DMS114 treated with DMSO at 0.1 percent for 48 hours (cell line): Measurements from ENCODE around the gene LATS2.

Experiments
- DNase-seq: peaks from one replicate; lab custom pipeline; 2025; ENCODE audit not compliant: unreplicated experiment; lab: John Stamatoyannopoulos, UW

LATS2 gene

DNA sequence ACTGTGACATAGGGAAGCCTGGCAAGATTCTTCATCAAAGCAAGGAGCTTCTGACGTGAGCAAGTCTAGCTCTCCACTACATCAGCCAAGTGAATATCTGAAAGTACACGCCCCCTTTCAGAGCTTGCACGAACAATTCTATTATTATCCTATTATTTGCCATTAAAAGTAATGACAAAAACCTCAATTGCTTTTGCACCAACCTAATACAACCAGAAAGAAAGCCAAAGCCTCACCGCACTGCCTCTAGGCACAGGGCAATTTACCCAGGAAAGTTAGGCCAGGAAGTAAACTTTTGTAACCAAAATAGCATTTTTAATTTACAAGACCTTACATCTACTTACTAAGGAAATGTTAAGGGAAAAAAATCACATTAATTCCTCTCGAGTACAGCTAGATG lies 41.2 kb downstream of the LATS2 start:
- no peak for DNase-seq

DNA sequence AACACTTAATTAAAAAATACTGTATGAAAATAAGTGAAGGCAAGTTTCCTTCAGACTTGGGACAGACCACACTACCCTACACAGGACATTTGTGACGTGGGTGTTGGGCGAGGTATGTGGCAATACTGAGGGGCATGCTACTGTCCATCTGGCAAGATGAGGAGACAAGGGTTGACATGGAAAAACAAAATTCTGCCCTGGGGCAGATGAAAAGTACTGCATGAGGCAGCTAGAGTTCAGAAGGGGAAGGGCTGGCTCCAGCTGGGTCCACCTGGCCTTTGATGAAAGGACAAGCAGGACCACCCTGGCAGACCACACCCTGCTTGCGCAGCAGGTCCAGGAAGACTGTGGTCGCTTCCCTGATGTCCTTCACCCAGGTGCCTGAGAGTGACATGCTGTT lies 43.2 kb downstream of the LATS2 start:
- no peak for DNase-seq

DNA sequence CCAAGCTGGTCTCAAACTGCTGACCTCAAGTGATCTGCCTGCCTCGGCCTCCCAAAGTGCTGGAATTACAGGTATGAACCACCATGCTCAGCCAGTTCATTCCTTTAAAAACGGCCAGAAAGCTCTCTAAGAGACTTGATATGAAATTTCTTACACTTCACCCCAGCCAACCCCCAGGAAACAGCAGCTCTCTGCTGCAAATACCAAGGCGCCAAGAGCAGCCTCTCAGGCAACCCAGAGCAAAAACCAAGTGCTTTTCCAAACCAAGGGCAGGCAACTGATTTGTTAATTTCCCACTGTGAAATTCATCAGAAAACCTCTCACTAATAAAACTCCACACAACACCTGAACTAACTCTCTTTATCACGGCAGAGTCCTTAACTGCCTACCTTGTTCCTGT lies 44.9 kb downstream of the LATS2 start:
- DNase-seq: no peak

DNA sequence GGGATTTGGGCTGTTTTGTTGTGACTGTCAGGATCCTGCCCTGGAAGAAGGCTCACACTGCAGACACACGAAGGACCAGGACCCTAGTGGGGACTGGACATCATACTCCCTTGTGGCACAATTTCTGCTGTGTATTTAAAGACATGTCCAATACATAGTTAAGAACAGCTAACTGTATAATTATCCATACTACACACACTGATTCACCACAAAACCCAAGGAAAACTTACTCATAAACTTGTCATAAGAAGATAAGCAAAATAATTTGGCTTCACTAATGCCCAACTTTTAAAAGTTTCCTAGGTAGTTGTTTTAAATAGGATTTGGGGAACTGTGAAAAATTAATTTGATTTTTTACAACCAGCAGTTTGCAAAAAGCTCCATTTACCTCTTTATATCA lies 46.1 kb downstream of the LATS2 start:
- no peak for DNase-seq

DNA sequence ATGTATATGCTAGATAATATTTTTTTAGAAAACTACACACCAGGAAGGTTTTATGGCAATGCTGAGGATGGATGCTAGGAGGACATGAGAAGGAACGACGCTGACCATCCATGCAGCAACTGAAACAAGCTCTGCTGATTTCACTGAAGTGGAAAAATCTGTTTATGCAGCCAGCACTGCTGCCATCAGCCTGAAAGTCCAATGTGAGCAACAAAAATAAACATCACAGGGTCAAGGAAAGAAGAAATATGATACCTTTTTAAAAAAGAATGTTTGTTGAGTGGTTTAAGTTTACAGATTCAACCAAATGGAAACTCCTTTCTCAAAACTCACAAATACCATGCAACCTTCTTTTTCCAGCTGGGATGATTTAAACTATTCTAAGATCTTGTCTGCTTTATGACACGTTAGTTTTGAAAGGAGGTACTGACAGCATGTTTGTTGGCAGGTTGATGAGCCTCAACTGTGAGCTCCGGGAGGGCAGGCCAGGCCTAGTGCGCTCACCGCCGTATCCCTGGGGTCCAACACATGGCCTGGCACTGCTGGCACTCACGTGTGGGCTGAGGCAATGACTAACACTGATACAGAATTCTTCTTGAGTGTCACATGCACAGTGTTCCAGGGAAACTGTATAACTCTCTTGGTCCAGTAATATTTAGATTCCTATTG lies 46.8 kb downstream of the LATS2 start:
- no peak for DNase-seq

DNA sequence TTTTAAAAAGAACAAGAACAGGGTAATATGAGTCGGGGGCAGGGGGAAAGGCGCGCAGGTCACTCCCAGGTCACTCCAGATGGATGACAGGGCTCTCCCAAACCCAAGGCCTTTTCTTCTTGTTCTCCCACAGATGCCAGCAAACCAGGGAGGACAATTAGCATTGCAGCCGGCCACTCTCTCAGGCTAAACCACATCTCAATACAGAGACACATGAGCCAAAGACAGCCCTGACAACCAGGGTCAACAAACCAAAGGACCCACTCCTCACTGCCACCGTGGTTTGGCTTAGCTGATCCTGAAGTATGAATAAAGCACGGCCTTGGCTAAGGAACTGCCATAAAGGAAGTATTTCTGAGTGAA lies 47.3 kb downstream of the LATS2 start:
- DNase-seq: no peak

DNA sequence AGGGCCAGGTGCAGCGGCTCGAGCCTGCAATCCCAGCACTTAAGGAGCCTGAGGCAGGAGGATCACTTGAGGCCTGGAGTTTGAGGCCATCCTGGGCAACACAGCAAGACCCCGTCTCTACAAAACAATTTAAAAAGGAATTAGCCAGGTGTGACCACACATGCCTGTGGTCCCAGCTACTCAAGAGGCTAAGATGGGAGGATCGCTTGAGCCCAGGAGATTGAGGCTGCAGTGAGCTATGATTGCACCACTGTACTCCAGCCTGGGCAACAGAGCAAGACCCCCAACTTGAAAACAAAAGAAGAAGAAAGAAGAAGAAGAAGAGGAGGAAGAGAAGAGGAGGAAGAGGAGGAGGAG lies 47.7 kb downstream of the LATS2 start:
- DNase-seq: no peak

DNA sequence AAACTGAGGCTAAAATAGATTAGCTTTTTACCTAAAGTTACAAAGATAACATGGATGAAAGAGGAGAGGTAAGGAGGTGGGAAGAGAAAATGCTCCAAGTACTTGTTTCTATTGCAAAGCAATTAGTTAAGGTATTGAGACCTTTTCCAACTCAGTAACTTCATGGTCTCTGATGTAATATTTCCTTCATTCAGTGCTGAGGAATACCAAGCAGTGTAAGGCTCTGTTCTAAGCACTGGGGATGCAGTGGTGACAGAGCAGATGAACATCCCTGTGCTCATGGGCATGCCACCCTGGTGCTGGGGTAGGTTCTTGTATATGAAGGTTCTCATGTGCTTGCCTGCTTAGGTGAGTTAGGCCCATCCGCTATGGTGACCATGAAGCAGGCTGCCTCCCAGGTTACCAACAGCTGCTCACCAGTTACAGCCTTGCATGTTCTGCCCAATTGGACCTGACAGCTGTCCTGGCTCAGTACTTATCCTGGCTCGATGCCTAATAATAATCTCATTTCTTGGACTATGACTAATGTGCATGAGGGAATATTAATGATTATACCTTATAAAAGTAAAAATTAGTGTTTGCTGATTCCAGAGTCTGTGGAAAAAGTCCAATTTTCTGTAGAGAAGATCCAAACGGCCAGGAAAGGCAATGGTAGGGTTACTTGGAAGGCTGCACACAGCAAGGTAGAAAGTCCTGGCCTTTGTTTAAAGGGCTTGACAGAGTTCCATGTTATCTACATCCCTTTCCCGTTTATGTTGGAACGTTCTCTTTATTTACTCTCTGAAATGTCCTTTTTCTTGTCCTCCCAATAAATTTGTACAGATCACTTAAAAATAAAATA lies 48.3 kb downstream of the LATS2 start:
- DNase-seq: no peak

DNA sequence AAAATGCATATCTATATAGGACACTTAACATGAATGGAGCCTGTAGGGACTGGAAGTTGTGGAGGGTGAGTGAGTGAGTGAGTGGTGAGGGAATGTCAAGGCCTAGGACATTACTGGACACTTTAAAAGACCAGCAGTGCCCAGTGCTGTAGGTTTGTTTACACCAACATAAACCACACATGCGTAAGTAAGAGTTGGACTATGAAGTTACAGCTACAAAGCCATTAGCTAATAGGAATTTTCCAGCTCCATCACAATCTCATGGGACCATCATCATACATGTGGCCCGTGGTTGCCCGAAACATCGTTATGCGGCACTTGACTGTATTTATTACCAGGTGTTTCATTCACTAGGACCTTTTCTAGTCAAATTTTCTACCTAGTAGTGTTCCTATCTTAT lies 49.2 kb downstream of the LATS2 start:
- DNase-seq: no peak

DNA sequence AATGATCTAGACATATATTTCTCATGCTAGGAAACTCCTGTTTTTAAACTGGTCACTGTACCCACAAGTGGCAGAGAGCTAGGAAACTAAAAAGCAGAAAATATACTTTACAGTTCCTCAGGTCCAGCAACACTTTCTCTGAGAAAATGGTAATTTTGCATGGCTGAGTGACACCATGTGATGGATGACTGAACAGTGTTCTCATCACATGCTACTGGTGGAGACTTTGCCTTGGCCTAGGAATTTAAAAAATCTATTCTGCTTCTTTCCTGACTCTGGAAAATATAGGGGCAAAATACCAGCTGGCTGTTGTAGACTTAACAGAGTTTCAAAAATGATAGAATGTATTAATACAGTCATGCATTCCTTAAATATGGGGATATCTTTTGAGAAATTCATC lies 50.0 kb downstream of the LATS2 start:
- no peak for DNase-seq

DNA sequence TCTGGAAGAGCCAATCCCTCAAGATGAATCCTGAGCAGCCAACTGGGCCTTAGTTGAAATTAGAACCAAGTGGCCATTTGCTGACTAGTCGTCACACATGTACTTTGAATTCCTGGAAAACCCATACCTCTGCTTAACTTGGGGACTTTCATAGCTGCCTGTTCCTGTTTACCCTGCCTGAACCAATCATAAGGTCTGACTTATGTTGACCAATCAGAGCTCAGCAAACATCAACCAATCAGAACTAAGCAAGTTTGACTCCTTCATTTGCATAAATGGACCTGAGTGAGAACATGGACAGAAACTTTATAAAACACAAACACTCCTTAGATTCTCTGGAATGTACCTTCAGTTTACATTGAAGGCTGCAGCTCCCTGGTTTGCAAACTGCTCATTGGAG lies 50.8 kb downstream of the LATS2 start:
- DNase-seq: no peak

DNA sequence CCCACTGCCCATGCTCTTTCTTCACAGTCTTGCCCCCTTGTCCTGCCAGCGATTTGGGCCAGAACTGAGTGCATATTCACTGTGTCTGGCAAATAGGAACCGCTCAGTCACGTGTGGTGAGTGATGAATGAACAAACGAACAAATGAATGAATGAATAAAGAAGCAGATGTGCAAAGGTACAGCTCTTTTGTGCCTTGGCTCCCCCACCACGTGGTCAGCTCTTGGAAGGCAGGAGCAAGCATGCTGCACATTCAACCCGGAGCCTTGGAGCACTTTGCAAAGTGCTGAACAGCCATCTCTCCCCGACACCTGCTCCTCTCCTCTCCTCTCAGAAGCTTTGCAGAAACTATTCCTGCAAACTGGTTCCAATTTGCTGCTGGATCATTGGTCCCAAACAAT lies 52.4 kb downstream of the LATS2 start:
- DNase-seq: no peak

DNA sequence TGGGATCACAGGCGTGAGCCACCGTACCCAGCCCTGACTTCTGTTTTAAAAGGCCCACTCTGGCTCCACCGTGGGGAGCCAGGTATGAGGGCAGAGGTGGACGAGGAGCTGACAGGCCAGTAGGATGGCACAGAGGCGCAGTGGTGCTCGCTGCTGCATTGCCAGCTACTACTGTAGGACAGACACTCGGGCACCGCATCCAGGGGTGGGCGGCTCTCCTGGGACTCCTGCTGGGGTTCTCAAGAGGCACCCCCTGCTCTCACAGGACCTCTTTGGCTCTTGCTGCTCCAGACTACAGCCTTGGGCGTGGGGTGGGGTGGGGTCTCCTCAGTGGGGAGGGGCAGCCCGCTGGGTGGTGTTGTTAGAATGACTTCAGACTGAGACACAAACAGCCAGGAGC lies 53.4 kb downstream of the LATS2 start:
- no peak for DNase-seq

DNA sequence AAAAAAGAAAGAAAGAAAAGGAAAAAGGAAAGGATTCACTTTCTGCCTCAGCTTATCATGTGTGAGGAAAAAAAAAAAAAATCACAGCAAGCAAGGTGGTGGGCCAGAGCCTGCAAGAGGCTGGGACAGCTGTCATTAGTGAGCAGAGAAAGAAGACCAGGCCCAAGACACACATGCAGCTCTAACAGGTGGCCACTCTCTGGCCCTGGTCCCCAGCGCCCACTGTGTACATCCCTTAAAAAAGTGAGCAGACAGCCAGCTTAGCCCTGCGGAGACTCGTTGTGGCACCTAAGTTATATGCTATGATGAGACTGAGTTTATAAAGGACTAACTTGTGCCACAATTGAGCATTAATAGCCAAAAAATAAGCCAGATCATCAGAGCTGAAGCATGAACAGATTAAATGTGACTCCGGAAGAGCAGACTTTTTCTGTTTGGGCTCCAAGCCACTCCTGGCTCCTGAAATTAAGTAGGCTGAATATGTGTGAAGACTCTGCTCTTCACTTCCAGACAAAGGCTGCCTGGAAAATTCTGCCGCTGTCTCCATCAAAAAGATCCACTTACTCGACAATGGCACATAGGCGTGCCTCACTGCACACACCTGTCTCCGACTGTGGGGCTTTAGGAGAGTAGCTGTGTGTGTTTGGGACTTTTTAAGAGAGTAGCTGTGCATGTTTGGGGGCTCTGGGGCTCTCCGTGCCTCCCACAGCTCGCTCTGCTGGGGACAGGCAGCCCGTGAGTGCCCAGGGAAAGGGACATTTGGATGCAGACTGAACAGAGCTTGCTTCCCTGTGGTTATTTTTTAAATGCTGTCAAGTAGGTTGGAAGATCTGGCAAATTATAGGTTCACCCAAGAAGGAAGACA lies 55.0 kb downstream of the LATS2 start:
- DNase-seq: no peak

DNA sequence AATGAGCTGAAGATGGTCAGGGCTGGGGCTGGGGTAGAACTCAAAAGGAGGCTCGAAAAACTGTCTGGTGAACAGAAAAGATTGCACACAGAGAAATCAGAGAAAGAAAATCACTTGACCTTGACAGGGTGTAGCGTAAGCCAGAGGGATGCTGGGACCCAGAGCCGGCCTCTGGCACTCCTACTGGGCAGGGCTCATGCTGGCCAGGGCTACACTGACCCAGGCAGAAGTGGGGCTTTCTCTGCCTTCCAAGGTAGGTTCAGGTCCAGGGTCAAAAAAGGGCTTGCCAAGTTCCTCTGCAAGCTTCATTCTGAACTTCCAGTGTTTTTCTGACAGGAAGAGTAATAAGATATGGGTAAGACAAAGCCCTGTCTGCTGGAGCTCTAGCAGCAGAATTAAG lies 56.2 kb downstream of the LATS2 start:
- no peak for DNase-seq

DNA sequence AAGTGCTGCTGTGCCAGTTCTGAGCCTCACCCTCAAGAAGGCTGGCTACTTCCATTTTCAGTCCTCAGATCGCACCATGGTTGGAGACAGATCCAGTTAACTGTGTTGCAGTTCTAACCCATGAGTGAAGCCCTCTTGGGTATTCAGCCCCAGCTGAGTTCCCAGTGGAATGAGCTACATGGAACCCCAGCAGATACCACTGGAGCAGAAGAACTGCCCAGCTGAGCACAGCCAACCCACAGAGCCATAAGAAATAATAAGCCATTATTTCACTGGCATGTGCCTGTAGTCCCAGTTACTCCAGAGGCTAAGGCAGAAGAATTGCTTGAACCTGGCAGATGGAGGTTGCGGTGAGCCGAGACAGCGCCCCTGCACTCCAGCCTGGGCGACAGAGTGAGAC lies 59.9 kb downstream of the LATS2 start:
- DNase-seq: no peak

DNA sequence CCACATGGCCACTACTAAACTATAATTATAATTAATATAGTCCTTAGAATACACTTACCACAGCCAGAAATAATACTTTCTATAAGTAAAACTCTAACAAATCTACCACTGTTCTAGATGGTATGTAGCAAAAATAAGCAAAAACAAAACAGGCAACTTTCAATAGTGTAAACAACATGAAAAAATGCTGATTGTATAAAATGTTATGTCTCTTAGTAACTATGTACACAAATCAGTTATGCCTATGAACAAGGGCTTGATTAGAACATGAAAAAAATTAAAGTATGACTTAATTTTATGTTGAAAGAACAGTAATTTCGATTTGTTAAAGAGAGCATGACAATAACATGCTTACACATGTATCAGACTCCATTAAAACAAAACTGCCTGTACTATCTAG lies 60.7 kb downstream of the LATS2 start:
- no peak for DNase-seq

DNA sequence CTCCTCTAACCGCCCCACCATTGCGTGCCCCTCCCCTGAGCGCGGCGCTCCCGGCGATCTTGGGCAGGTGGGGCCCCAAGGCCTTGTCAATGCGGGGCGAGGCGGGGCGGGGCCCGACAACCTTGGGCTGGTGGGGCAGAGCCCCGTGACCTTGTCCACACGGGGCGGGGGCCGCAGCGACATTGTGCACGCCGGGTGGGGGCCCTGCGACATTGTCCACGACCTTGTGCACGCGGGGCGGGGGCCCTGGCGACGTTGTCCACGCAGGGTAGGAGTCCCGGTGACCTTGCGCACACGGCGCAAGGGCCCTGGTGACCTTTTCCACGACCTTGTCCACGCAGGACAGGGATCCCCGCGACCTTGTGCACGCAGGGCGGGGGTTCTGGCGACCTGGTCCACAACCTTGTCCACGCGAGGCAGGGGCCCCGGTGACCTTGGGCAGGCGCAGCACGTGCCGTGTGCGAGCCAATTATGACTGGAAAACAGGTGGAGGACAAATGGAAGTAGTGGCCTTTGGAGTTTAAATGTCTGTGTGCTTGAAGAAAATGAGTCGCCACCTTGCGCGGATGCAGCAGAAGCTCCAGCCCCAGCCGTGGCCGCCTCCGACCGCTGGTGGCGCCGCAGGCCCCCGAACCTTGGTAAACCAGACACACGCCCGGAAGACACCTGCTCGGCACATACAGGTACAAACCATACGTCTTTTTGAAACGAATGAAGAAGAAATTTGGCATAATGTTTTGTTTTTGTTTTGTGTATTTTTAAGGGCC lies 62.6 kb downstream of the LATS2 start:
- no peak for DNase-seq

DNA sequence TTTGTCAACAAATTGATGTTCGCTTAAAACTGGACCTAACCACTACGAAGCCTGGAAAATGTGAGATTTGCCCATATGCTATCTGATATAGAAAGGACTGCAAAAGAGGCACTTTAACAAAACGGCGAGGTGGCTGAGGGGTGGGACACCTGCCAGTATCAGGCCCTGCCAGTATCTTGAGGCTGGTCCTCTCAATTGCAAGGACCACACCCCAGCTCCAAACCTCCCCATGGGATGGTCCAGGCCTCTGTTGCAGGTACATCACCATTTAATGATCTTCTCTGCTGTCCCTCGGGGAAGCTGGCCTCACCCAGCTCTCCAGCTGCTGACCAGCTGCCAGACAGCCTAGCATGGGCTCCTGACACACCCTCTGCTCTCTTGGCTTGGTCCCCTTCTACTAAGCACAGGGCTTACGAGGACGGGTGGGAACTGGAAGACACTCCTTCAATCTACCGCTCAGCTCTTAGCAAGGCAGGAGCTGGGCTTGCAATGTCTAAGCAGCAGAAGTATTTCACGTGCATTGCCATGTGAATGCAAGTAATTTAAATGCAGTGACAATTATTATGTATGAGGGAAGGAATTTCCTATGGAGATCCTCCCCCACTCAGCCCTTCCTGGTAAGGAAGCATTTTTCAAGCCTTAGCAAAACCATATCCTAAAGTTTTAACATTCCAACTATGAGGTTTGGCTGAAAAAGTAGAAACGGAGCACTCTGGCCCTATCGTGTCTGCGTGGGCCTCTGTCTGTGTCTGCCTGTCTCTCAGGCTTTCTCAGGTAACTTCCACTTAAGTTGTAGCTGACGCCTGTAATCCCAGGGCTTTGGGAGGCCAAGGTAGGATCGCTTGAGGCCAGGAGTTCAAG lies 63.9 kb downstream of the LATS2 start:
- DNase-seq: no peak

DNA sequence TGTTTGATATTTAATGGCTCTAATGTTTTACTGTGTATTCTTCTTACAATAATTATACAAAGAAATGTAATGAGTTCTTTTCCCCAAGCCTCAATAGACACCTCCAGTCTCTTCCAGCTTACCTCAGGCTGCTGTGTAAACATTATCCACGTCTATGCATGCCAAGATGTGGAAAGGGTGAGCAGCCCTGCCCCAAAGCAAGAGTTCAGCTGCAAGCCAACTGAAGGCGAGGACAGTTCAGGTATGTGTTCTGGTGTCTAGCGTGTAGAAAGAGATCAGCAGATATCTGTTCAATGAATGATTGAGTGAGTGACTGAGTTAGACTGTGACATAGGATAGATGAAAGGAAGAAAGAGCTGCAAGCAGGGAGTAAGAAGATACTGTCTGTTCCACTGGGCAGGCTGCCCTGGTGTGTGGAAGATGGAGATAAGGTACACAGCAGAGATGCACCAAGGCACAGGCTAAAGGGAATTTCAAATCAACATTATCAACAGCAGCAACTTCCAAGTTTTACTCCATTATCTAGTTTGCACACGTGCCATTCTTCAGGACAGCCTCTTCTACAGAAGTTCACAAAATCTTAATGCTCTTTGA lies 66.0 kb downstream of the LATS2 start:
- no peak for DNase-seq
